Measurements from ENCODE around the gene TRAF3.
"Not testable (repeated sequence)": the region's sequence is repeated elsewhere in the genome, so short reads cannot be mapped to it uniquely, and the experiment has no call there.

TRAF3 gene

DNA sequence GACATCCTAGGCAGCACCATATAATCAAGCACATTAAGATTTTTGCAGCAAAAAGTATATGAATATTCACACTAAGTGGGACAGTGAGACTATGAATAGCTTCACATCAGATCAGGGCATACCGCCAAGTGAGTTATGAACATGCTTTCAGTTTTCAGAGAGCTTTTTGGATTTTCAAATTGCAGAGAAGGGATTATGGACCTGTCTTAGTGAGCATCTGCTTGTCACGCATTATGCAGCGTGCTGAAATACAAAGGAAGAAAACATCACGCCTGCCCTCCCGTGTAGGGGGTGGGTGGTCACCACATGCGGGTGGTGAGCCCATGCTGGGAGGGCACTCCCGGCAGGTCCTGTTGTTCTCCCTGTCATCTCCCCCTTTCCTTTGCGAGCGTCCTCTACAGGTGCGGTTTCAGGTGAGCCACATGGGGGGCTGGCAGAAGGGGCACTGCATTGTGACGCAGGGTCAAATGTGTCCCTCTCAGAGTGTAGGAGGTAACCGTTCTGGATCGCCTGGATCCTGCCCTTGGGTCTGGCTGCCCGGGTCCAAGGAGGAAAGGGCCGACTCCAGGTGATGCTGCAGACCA lies 42.6 kb downstream of the TRAF3 start:
- H3K4me1 ChIP-seq (ENCODE audit: insufficient read depth, low read length), result no peaks in the 10 kb centered on the region
- no peaks in the 10 kb centered on the region for H3K9me3 ChIP-seq (ENCODE audit: insufficient read depth, low read length, severe bottlenecking)
- TF ChIP-seq, protein P1, sequence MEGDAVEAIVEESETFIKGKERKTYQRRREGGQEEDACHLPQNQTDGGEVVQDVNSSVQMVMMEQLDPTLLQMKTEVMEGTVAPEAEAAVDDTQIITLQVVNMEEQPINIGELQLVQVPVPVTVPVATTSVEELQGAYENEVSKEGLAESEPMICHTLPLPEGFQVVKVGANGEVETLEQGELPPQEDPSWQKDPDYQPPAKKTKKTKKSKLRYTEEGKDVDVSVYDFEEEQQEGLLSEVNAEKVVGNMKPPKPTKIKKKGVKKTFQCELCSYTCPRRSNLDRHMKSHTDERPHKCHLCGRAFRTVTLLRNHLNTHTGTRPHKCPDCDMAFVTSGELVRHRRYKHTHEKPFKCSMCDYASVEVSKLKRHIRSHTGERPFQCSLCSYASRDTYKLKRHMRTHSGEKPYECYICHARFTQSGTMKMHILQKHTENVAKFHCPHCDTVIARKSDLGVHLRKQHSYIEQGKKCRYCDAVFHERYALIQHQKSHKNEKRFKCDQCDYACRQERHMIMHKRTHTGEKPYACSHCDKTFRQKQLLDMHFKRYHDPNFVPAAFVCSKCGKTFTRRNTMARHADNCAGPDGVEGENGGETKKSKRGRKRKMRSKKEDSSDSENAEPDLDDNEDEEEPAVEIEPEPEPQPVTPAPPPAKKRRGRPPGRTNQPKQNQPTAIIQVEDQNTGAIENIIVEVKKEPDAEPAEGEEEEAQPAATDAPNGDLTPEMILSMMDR (IDR thresholded peaks at IDR 0.05; ENCODE audit: borderline replicate concordance, extremely low read depth, low read length, poor library complexity, severe bottlenecking), result no peak
- TF ChIP-seq EZH2 (IDR thresholded peaks at IDR 0.05; ENCODE audit: borderline replicate concordance, low read depth, low read length, severe bottlenecking), result no peak
- H4K20me1 ChIP-seq (ENCODE audit: insufficient read depth, low read length), result peaks cover 60% of the 10 kb centered on the region
- H3K27ac ChIP-seq (ENCODE audit: low read length), result no peak overlapping the region
- no peak for ATAC-seq (ENCODE audit: insufficient read depth, low read depth)
- no peak overlapping the region for H3K4me2 ChIP-seq (ENCODE audit: insufficient read depth, low read length)
- H3K36me3 ChIP-seq (ENCODE audit: insufficient read depth, low read length), result peaks cover 6% of the 10 kb centered on the region; the same call in 1 of the 2 replicates
- no peak overlapping the region for H3K4me3 ChIP-seq (ENCODE audit: low read depth in 1 of 2, low read length in 2 of 2)
- H3K27me3 ChIP-seq (ENCODE audit: insufficient read depth, low read length, poor library complexity), result no peaks in the 10 kb centered on the region
- no peak overlapping the region for H2AFZ ChIP-seq (ENCODE audit: low read depth, low read length)
- peaks cover 93% of the 10 kb centered on the region for H3K79me2 ChIP-seq (ENCODE audit: insufficient read depth, low read length)
- DNase-seq, result no peak
- no peak overlapping the region for H3K9ac ChIP-seq (ENCODE audit: low read depth, low read length)

DNA sequence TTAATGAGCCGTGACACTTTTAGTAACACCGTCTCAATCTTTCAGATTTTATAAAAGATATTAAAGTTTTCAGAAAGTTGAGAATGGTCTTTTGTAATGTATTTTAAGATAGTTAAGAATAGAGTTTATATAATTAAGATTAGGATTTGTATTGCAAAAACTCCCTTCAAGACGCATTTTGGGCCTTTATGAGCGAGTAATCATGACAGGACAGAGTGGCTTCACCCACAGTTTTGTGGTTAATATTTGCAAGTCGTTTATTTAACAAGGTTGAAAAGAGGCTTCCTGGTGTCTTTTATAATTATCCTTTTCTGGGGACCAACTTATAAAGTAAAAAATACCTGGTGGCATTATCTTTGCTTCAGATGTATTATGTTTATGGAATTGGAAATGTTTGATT lies 44.0 kb downstream of the TRAF3 start:
- Histone ChIP-seq H3K9me3 (ENCODE audit: insufficient read depth, low read length, severe bottlenecking) (no peaks in the 10 kb centered on the region), H3K9ac (ENCODE audit: low read depth, low read length) (no peak overlapping the region), H3K4me2 (ENCODE audit: insufficient read depth, low read length) (no peak overlapping the region), H3K27ac (ENCODE audit: low read length) (no peak overlapping the region), H2AFZ (ENCODE audit: low read depth, low read length) (no peak overlapping the region), H4K20me1 (ENCODE audit: insufficient read depth, low read length) (peaks cover 65% of the 10 kb centered on the region), H3K27me3 (ENCODE audit: insufficient read depth, low read length, poor library complexity) (no peaks in the 10 kb centered on the region), H3K79me2 (ENCODE audit: insufficient read depth, low read length) (peaks cover 93% of the 10 kb centered on the region), H3K4me1 (ENCODE audit: insufficient read depth, low read length) (no peaks in the 10 kb centered on the region), H3K36me3 (ENCODE audit: insufficient read depth, low read length) (peaks cover 6% of the 10 kb centered on the region; the same call in 1 of the 2 replicates), H3K4me3 (ENCODE audit: low read depth in 1 of 2, low read length in 2 of 2) (no peak overlapping the region)
- TF ChIP-seq, protein P1 (IDR thresholded peaks at IDR 0.05; ENCODE audit: borderline replicate concordance, extremely low read depth, low read length, poor library complexity, severe bottlenecking), result no peak
- no peak for TF ChIP-seq EZH2 (IDR thresholded peaks at IDR 0.05; ENCODE audit: borderline replicate concordance, low read depth, low read length, severe bottlenecking)
- ATAC-seq (ENCODE audit: insufficient read depth, low read depth) (no peak), DNase-seq (no peak)

DNA sequence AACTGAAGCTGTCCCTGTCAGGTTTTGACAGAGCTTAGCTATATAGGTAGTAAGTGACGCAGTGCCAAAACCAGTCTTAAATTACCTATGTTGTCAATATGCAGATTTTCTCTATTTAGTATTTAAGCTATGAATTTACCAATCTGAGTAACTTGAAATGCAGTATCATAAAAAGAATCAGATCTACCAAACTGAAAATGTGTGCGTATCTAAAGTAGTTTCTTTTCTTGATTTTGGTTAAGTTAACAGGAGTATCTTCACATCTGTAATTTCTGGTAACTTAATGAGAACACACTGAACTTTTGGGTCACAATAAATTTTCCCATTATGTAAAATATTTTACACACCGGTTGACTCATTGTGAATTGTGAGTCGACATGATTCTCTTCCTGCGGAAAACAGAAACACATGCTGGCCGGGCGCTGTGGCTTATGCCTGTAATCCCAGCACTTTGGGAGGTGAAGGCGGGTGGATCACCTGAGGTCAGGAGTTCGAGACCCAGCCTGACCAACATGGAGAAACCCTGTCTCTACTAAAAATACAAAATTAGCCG lies 45.1 kb downstream of the TRAF3 start:
- no peak overlapping the region for H3K9ac ChIP-seq (ENCODE audit: low read depth, low read length)
- TF ChIP-seq, protein P1 (IDR thresholded peaks at IDR 0.05; ENCODE audit: borderline replicate concordance, extremely low read depth, low read length, poor library complexity, severe bottlenecking), result no peak
- no peak for TF ChIP-seq EZH2 (IDR thresholded peaks at IDR 0.05; ENCODE audit: borderline replicate concordance, low read depth, low read length, severe bottlenecking)
- no peak for ATAC-seq (ENCODE audit: insufficient read depth, low read depth)

DNA sequence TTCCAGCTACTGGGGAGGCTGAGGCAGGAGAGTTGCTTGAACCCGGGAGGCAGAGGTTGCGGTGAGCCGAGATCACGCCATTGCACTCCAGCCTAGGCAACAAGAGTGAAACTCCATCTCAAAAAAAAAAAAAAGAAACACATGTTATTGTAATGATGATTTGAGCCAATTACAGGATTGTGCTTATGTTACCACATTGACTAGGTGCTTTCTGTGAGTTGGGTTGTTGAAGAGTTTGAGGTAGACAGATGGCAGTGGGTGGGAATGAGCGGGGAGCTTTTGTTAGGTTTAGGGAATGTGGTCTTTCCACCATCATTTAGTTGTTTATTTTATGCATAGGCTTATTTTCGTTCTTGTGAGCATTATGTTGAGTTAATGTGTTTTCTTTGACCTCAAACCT lies 45.6 kb downstream of the TRAF3 start:
- not testable (repeated sequence) for ATAC-seq (ENCODE audit: insufficient read depth, low read depth); DNase-seq; H3K4me3 ChIP-seq (ENCODE audit: low read depth in 1 of 2, low read length in 2 of 2); H3K4me1 ChIP-seq (ENCODE audit: insufficient read depth, low read length); H3K9me3 ChIP-seq (ENCODE audit: insufficient read depth, low read length, severe bottlenecking); H2AFZ ChIP-seq (ENCODE audit: low read depth, low read length); H3K4me2 ChIP-seq (ENCODE audit: insufficient read depth, low read length); H3K36me3 ChIP-seq (ENCODE audit: insufficient read depth, low read length); H3K9ac ChIP-seq (ENCODE audit: low read depth, low read length); H3K27ac ChIP-seq (ENCODE audit: low read length); H3K27me3 ChIP-seq (ENCODE audit: insufficient read depth, low read length, poor library complexity)
- H4K20me1 ChIP-seq (ENCODE audit: insufficient read depth, low read length), result peaks cover 66% of the 10 kb centered on the region
- H3K79me2 ChIP-seq (ENCODE audit: insufficient read depth, low read length), result peaks cover 93% of the 10 kb centered on the region

More for the DNA sequence above, 45.1 kb downstream of the TRAF3 start:
- H4K20me1 ChIP-seq (ENCODE audit: insufficient read depth, low read length), result peaks cover 66% of the 10 kb centered on the region
- H3K79me2 ChIP-seq (ENCODE audit: insufficient read depth, low read length), result peaks cover 93% of the 10 kb centered on the region
- H3K36me3 ChIP-seq (ENCODE audit: insufficient read depth, low read length), result peaks cover 1% of the 10 kb centered on the region; the same call in 1 of the 2 replicates
- H3K27me3 ChIP-seq (ENCODE audit: insufficient read depth, low read length, poor library complexity), result no peaks in the 10 kb centered on the region
- H3K4me2 ChIP-seq (ENCODE audit: insufficient read depth, low read length), result no peak overlapping the region
- no peak for DNase-seq
- no peak overlapping the region for H3K27ac ChIP-seq (ENCODE audit: low read length)
- no peaks in the 10 kb centered on the region for H3K4me1 ChIP-seq (ENCODE audit: insufficient read depth, low read length)
- H3K9me3 ChIP-seq (ENCODE audit: insufficient read depth, low read length, severe bottlenecking), result no peaks in the 10 kb centered on the region
- no peak overlapping the region for H2AFZ ChIP-seq (ENCODE audit: low read depth, low read length)
- H3K4me3 ChIP-seq (ENCODE audit: low read depth in 1 of 2, low read length in 2 of 2), result no peak overlapping the region

Data from DND-41 (cell line).